Stimulated activated CD8-positive, alpha-beta memory T cell treated with anti-CD3 and anti-CD28 coated beads, Interleukin-7, amount 100 ng/mL, for 48 hours (primary cell): Measurements from ENCODE around the gene KDM2A.
A peak's percentile ranks its signal among the peaks of the same experiment; 100 is the strongest.

Experiments used
- DNase-seq, 2 donors: peaks; one replicate each; pipeline ENCODE4 v3.0.0-alpha.2; 2020; ENCODE audit warnings: low read depth in 1 of 2; ENCODE audit errors: extremely low read depth in 1 of 2

Gene KDM2A

DNA sequence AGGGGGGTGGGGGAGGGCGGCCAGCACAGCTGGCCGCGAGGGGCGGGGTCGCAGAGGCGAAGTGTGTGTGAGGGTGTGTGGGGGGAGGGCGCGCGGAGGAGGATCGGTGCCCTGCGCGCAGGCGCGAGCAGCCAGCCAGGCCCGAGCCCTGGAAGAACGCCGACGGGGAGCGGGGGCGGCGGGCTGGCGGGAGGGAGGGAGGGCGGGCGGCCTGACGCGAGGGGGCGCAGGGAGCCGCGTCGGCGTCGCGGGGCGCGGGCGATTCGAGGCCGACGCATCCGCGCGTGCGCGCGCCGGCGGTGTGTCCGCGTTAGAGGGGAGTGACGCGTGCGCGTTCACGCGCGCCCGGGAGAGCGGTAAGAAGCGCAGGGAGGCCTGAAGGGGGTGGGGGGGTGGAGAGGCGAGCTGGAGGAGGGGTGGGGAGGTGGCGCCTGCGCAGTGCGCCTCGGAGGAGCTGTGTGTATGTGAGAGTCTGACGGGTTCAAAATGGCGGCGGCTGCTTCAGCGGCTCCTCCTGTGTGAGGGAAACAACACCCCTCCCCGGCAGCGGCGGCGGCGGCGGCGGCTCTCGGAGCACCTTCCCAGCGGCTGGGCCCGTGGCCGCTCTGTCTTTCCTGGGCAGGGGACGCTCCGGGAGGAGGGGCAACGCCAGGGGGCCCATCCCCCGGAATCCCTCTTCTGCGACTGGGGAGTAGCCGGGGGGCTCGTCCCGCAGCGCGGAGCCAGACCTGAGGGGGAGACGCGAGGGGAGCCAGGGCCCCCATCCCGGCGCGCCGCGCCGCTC is at the start of gene KDM2A:
Gene KDM2A, plus strand, starts transcription at position 463 of the 784 bp plus-strand sequence. CDS start 2,054 bp downstream, outside the sequence.
- DNase-seq, result peak; percentile 98 to 100

DNA sequence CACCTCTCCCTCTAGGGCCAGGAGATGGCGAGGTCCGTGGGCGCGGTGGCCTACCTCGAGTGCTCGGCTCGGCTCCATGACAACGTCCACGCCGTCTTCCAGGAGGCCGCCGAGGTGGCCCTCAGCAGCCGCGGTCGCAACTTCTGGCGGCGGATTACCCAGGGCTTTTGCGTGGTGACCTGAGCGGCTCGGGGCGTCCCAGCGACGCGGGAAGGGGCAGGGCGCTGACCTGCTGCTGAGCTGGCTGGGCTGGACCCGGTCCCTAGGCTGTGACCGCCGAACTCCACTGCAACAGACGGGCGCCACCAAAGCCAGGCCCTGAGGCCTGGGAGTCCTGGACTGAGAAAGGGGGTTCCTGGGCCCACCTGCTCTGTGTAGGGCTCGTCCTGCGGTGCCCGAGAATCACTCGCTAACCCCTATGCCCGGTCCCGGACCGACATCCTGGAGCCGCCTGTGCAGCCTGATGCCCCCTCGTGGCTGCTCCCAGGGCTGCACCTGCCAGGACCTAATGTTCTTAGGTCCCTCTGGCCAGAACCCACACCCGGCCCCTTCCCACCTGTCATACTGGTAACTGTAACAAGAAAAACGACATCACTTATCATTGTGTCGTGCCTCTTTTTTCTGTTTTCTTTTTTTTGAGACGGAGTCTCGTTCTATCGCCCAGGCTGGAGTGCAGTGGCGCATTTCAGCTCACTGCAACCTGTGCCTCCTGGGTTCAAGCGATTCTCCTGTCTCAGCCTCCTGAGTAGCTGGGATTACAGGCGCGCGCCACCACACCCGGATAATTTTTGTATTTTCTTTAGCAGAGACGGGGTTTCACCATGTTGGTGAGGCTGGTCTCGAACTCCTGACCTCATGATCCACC is 47.4 kb upstream of the KDM2A start:
- peak; percentile 45 to 60 for DNase-seq

DNA sequence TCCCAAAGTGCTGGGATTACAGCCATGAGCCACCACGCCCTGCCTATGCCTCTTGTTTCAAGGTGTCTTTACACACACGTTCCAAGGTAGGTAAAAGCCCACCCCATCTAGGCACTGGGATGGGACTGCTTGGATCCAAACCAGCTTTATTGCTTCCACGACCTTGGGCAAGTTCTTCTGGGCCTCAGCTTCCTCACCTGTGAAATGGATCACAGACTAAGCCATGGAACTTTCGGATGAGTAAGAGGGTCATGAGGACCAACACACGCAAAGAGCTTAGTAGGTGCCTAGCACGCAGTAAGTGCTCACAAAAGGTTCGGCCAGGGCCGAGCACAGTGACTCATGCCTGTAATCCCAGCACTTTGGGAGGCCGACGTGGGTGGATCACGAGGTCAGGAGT is 46.8 kb upstream of the KDM2A start:
- no peak for DNase-seq

DNA sequence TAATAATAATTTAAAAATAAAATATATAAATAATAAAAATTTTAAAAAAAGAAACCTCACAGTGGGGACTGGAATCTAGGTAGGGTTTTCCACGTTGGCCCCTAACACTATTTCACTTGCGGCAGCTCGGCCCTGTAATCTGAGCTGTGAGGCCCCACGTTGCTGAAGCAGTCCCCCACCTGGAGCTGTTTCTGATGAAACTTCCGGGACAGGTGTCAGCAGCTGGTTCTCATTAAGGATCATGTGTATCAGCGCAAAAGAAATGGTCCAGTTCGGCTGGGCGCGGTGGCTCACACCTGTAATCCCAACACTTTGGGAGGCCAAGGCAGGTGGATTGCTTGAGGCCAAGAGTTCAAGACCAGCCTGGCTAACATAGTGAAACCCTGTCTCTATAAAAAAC is 45.2 kb upstream of the KDM2A start:
- DNase-seq, result no peak

DNA sequence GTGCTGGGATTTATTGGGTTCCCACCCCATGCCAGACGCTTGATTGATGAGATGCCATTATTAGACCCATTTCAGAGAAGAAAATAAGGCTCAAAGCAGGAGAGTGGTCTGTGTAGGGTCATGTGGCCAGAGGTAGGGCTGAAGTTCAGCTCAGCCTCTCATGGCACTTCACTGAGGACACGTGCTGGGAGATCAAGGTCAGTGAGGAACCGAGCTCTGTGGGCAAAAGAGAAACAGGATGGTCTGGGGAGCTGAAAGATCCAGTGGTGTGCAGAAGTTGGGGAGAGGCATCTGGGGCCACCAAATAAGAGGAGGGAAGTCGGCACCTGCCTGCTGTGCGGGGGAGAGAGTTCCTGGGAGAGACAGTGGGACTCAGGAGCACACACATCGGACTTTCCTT is 42.9 kb upstream of the KDM2A start:
- no peak for DNase-seq

DNA sequence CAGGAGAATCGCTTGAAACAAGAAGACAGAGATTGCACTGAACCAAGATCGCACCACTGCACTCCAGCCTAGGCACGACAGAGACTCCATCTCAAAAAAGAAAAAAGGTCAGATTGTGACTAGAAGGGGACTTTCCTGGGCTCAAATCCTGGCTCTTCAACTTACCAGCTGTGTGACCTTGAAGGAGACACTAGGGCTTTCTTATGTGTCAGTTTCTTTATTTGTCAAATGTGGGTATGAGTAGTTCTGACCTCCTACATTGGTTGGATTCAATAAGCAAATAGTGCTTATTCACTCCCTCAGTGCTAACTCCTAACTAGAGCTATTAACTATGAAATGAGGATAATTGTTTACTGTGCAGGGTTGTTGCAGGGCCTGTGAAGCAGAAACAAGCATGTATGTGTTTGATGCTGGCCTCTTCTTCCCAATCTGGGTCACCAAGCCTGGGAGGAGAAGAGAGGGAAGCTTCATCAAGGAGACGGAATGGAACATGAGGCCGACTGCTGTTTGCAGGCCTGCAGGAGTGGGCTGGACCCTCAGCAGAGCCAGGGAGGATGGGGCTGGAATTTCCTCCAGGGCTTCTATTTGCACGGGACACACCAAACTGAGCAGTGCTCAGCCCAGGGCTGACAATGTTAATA is 39.9 kb upstream of the KDM2A start:
- no peak for DNase-seq

DNA sequence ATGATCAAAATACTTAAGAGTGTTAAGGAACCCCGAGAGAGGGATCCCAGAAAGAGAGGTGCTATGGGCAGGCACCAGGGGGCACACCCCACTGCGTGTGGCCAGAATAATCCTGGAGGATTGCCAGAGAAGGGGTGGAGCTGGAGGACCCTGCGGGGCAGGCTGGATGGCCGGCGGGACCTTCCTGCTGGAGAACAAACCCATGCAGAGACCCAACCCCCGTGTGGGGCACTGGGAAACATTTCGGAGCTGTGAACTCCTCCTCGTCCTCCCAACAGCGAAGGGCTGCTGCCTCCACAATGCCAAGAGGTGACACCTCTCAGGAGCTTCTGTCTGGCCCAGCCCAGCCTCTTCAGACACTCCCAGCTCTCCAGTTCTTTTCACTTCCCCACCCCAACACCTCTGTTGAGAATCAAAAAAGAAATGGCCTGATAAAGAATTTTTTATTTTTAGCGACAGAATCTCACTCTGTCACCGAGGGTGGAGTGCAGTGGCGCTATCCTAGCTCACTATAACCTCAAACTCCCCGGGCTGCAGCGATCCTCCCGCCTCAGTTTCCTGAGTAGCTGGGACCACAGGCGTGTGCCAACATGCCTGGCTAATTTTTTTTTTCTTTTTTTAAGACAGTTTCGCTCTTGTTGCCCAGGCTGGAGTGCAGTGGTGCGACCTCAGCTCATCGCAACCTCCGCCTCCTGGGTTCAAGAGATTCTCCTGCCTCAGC is 36.8 kb upstream of the KDM2A start:
- DNase-seq, result no peak

DNA sequence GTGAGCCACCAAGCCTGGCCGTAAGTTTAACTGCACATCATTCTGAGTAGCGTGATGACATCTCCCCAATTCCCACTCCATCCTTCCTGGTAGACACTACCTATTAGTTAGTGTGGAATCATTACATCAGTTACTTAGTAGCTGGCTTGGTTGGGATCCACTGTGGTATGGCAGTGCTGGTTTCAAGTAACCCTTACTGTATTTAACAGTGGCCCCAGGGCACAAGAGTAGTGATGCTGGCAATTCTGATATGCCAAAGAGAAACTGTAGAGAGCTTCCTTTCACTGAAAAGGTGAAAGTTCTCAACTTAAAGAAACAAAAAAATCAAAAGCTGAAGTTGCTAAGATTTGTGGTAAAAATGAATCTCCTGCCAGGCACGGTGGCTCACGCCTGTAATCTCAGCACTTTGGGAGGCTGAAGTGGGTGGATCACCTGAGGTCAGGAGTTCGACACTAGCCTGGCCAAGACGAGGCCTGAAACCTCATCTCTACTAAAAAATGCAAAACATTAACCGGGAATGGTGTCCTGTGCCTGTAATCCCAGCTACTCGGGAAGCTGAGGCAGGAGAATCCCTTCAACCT is 35.2 kb upstream of the KDM2A start:
- DNase-seq, result no peak

DNA sequence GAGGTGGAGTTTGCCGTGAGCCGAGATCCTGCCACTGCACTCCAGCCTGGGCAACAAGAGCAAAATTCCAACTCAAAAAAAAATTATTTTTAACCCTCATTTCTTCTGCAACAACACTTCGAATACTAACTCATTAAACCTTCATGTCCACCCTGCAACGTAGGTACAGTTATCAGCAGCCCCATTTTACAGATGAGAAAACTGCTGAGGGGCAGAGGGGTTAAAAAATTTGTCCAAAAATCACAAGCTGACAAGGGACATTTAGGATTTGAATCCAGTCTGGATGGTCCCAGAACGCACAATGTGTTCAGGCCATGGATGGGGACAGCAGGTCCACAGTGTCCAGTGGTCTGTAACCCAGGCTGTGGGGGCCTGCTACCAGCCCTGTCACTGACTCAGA is 33.4 kb upstream of the KDM2A start:
- no peak for DNase-seq

DNA sequence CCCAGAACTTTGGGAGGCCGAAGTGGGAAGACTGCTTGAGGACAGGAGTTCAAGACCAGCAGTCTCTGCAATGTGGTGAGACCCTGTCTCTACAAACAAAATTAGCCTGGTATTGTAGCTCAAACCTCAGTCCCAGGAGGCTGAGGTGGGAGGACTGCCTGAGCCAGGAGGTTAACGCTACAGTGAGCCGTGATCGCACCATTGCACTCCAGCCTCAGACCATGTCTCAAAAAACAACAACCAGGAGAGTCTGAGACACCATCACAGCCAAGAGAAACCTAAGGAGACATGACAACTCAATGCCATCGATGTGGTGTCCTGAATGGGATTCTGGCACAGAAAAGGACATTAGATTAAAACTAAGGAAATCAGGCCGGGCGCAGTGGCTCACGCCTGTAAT is 28.3 kb upstream of the KDM2A start:
- no peak for DNase-seq

DNA sequence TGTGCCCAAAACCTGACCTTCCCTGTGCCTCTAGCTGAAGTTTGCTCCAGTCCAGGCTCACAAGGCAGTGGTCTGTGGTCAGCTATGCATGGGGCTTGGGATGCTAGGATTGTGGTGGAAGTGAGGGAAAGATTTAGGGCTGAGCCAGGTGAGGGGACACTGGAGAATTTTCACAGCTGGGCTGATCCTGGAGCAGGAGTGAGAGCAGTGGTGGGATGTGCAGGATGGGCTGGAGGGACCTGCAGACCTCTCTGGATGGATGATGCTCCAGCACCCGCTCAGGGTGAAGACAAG is 23.9 kb upstream of the KDM2A start:
- no peak for DNase-seq

DNA sequence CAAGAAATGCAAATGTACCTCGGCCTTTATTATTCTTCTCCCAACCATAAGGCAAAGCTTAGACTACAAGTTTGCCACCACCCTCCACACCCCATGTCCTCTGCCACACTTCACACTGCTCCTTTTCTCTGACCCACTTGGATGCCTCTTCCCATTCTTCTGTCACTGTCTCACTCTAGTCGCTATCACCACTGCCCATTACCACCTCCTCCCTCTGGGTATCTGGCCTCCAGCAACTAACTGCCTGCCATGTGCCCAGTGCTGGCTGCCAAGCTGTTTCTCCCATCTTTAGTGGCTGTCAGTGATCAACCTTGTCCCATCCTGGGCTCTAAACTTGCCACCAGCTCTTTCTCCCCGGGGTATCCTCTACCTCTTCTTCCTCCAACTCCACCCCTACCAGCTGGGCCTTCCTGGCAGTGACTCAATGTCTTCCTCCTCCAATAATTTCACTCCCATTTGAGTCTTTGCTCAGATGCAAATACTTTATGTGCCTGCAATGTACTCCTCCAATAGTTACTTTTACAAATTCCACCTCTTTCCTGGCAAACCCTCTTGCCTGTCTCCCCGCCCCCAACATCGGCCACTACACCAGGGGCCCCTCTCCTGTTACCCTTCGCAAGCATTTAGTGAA is 20.1 kb upstream of the KDM2A start:
- DNase-seq, result no peak

DNA sequence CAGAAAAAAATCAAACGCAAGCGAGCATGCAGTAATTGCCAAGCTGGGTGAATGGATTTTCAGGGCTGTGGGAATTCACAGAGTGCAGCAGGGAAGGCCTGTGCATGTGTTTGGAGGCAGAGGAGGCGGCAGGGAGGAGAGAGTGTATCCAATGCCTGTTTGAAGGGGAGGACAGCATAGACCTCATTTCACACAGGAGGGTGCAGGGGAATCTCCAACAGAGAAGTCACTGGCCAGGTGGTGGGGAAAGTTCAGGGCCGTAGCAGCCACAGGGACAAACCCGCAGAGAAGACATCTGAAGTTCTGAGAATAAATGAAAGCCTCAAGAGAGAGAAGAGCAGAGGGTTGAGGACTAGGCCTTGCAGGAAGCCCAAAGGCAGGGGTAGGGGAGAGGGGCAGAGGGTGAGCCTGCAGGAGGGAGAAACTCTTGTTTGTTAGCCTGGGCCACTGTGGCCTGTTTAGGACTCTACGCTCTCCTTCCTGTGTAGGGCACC is 19.2 kb upstream of the KDM2A start:
- DNase-seq, result no peak

DNA sequence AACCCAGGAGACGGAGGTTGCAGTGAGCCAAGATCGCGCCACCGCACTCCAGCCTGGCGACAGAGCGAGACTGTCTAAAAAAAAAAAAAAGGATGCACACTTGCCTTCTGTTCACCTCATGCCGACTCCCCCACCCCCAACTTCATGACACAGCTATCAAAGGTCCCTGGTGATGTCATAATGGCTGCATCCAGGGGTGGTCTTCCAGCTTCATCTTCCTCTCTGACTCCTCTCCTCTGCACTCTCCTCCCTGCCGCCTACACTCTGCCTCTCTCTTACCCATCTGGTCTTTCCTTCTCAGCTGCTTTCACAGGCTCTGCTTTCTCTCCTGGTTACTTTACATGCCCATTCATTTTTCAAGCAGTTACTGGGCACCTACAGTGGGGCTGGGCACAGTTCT is 16.4 kb upstream of the KDM2A start:
- DNase-seq, result no peak

DNA sequence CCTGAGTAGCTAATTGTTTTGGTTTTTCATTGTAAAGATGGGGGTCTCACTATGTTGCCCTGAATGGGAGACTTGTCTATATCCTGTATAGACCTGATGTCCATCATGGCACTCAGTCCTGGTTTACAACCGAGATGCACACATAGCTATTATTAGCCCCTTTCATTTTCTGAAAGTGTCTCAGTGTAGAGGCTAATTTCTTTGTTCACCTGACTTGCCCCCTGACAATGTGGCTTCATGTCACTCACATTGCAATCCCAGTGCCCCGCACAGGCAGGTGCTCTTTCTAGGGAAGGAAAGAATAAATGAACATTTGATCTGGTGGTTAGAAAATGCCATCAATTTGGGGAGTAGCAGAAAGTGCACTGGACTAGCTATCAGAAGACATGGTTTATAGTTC is 13.1 kb upstream of the KDM2A start:
- DNase-seq, result no peak

DNA sequence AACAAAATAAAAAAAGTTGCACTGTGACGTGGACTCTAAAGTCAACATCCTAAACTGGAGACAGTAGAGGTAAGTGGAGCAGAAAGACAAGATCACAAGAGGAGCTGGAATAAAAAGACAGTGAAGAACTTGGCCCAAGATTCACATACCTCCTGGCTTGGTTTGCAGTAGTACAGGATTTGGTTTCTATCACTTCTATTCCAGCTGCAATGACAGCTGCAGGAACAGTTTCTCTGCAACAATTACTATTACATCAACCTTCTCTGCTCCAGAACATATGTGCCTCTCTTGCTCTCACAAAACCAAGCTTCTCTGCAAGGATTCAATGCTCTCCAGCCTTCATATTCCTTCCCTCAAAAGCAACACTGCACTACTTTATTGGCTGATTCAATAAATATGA is 7.8 kb upstream of the KDM2A start:
- DNase-seq, result no peak

DNA sequence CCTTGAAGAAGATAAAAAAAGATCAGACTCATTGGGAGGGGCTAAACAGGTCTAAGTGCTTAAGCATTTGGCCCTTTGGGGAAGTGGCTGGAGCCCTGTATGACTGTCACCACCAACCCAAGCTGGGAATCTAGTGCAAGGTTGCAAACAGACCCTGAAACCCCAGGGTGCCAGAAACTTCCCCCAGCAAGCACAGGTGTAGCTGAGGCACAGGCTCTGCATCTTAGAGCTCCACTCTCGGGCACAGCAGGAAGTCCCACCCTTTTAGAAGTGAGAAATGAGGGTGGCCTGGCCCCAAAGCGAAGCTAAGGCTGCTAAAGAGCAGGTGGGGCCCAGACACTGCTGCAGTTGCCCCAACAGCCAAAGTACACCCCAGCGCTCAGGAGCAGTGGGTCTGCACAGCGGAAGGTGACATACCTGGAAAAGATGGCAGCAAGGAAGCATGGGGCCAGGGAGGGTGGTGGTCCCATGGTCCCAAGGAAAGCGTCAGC is 5.8 kb upstream of the KDM2A start:
- DNase-seq, result no peak

DNA sequence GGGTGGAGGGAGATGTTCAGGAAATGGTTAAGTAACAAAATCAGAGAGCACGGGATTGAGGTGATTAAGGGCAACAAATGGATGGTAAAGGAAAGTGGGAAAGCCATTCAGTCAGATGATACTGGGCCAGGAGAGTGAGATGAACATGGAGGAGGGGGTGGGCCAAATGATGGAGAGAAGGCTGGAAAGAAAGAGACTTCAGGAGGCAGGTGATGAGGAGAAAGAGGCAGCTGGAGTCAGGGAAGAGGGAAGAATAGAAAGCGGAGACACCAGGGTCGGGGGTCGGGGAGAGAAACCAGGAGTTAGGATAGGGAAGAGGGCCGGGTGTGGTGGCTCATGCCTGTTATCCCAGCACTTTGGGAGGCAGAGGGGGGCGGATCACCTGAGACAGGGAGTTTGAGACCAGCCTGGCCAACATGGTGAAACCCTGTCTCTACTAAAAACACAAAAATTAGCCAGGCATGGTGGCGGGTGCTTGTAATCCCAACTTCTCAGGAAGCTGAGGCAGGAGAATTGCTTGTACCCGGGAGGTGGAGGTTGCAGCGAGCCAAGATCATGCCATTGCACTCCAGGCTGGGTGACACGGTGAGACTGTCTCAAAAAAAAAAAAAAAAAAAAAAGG is 4.7 kb upstream of the KDM2A start:
- DNase-seq, result no peak

DNA sequence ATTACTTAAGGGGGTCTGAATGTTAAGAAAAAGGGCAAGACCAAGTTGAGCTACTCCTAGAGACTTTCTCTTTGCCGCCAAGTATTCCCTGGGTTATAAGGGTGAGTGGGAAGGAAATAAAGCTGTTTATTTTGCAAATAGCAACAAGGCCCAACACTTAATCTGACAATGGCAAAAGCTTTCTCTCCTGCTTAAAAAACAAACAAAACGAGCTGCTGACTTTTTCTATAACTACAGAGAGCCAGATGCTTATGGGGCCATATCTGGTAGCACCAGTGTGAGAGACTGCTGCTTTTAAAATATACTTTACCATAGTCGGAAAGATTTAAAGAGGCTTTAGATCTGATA is 2.3 kb upstream of the KDM2A start:
- no peak for DNase-seq

DNA sequence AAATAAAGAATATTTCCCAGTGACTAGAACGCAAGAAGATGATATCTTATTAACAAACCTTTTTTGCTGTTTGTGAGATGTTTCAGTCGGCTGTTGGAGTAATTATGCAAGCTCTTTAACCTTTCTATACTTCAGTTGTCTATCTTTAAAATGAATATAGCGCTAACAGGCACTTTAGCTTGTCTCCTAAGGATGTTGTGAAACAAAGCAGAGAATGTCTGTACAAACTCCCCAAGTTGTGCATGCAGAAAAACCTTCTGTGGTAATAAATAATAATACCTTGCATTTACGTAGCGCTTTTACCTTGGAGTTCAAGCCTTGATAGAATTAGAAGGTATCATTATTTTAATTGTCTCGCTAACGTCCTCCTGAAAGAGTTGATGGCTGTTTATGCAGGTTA is 1.9 kb upstream of the KDM2A start:
- DNase-seq, result no peak
